ENCODE results near the gene RSKR. TPM values are rescaled to one million over a fixed set of nuclear protein-coding genes. Genes with fewer than 3 reads are reported as not detected.
A peak's percentile ranks its signal among the peaks of the same experiment; 100 is the strongest.

RSKR gene
- total RNA-seq, 1 experiment from 2014 or later = 15.7 TPM

- Histone ChIP-seq H3K9me3 (no peaks in the 10 kb centered on the region), H3K27me3 (replicated peaks; ENCODE audit: control insufficient read depth, insufficient read depth, low read length) (no peaks in the 10 kb centered on the region), H3K4me1 (peaks cover 23% of the 10 kb centered on the region), H3K4me3 (ENCODE audit: low read depth, low read length) (no peak overlapping the region), H3K36me3 (ENCODE audit: control insufficient read depth, insufficient read depth, low read length) (peaks cover 4% of the 10 kb centered on the region; the same call in 1 of the 2 replicates)
- BruUV-seq (replicated peaks) = no TSS peak
- peak overlapping the region; percentile 85 for H3K27ac Mint-ChIP-seq (ENCODE audit: unreplicated experiment)
- no peak for DNase-seq
- peak overlapping the region; percentile 94 for H3K4me3 Mint-ChIP-seq (ENCODE audit: unreplicated experiment)
- POLR2A ChIA-PET = interaction anchor here (1.0 to 1.8 kb wide), 4 partner anchors 16 to 99 kb away, joined by 4 to 23 read pairs (median 10); partner anchors contain the start of genes RPL23A, SDF2 and SUPT6H
- intact Hi-C loops (cut with micrococcal nuclease; ENCODE audit: unreplicated experiment) = loop anchor here (10.0 kb wide), 1 partner anchor 51 kb away; the partner anchor contains the start of gene SPAG5
- no peaks in the 10 kb centered on the region for H3K9me3 Mint-ChIP-seq (ENCODE audit: unreplicated experiment)
- H3K4me1 Mint-ChIP-seq (ENCODE audit: low read depth, unreplicated experiment) = peaks cover 26% of the 10 kb centered on the region
- CTCF ChIA-PET = interaction anchor here (0.8 to 2.6 kb wide), 8 partner anchors 16 to 311 kb away, joined by 3 to 26 read pairs (median 4); partner anchors contain the start of genes IFT20, RPL23A, SDF2 and SUPT6H
- no peaks in the 10 kb centered on the region for H3K27me3 Mint-ChIP-seq (ENCODE audit: insufficient read depth, unreplicated experiment)
- TF ChIP-seq CTCF (IDR thresholded peaks at IDR 0.05; ENCODE audit: insufficient read depth in 1 of 2, low read depth in 1 of 2, low read length in 1 of 2, severe bottlenecking in 1 of 2, unreplicated experiment in 1 of 2) = no peak
- peaks cover 64% of the 10 kb centered on the region for H3K36me3 Mint-ChIP-seq (ENCODE audit: insufficient read depth, unreplicated experiment)
Measured at GRCh38 chr17:28646039-28646754, 32.2 kb upstream of the RSKR start.

GRCh38 chr17:28645576-28645939 lies 31.6 kb upstream of the RSKR start:
- H3K4me1 ChIP-seq = peaks cover 23% of the 10 kb centered on the region

More at GRCh38 chr17:28645576-28645939, 31.6 kb upstream of the RSKR start:
- H3K27me3 Mint-ChIP-seq (ENCODE audit: insufficient read depth, unreplicated experiment) = no peaks in the 10 kb centered on the region
- H3K36me3 Mint-ChIP-seq (ENCODE audit: insufficient read depth, unreplicated experiment) = peaks cover 70% of the 10 kb centered on the region
- no peak for DNase-seq
- POLR2A ChIA-PET = interaction anchor here (0.5 to 2.2 kb wide), 11 partner anchors 16 to 306 kb away, joined by 3 to 13 read pairs (median 5); partner anchors contain the start of genes PHF12, PIGS, RPL23A and SDF2
- CTCF ChIA-PET = interaction anchor here (0.6 to 2.6 kb wide), 7 partner anchors 16 to 98 kb away, joined by 3 to 26 read pairs (median 4); partner anchors contain the start of genes PIGS, RPL23A, SDF2 and SUPT6H
- Histone ChIP-seq H3K36me3 (ENCODE audit: control insufficient read depth, insufficient read depth, low read length) (peaks cover 4% of the 10 kb centered on the region; the same call in 1 of the 2 replicates), H3K4me3 (ENCODE audit: low read depth, low read length) (peak overlapping the region; percentile 62), H3K27me3 (replicated peaks; ENCODE audit: control insufficient read depth, insufficient read depth, low read length) (no peaks in the 10 kb centered on the region), H3K9me3 (no peaks in the 10 kb centered on the region)
- intact Hi-C loops (cut with micrococcal nuclease; ENCODE audit: unreplicated experiment) = loop anchor here (1.0 to 10.0 kb wide), 5 partner anchors 17 to 81 kb away; partner anchors contain the start of genes RPL23A, SPAG5, SUPT6H and TLCD1
- peak overlapping the region; percentile 94 for H3K4me3 Mint-ChIP-seq (ENCODE audit: unreplicated experiment)
- BruUV-seq (replicated peaks) = TSS peak; percentile 96
- peak overlapping the region; percentile 85 for H3K27ac Mint-ChIP-seq (ENCODE audit: unreplicated experiment)
- no peak for TF ChIP-seq CTCF (IDR thresholded peaks at IDR 0.05; ENCODE audit: insufficient read depth in 1 of 2, low read depth in 1 of 2, low read length in 1 of 2, severe bottlenecking in 1 of 2, unreplicated experiment in 1 of 2)
- peaks cover 26% of the 10 kb centered on the region for H3K4me1 Mint-ChIP-seq (ENCODE audit: low read depth, unreplicated experiment)
- H3K9me3 Mint-ChIP-seq (ENCODE audit: unreplicated experiment) = no peaks in the 10 kb centered on the region

All from Caco-2 (cell line).